Lung (tissue), 12 donors: ENCODE results near the gene TRPV5. TPM values are rescaled to one million over a fixed set of nuclear protein-coding genes. Genes with fewer than 3 reads are reported as not detected.

ENCODE experiments used
- ATAC-seq: fragments of 200-7000 bp; cut with Tn5 transposase; one replicate; pipeline ENCODE4 v1.9.1; 2020; ENCODE audit warnings: moderate number of reproducible peaks; ENCODE audit not compliant: insufficient read depth, low FRiP score
- DNase-seq, 3 donors: peaks; one replicate each; pipeline ENCODE4 v3.0.0-alpha.2; 2013 to 2017
- H3K27ac ChIP-seq, 2 donors: one replicate each; pipeline ENCODE4 v1.5.1; 2013; ENCODE audit warnings: mild to moderate bottlenecking in 2 of 2, moderate library complexity in 2 of 2, control low read depth in 1 of 2, inconsistent platforms in 1 of 2, low read depth in 1 of 2, low read length in 1 of 2
- H3K27me3 ChIP-seq, 3 donors: one replicate each; pipeline ENCODE4 v1.5.1; 2013; ENCODE audit warnings: low read length in 2 of 3; ENCODE audit not compliant: control insufficient read depth in 3 of 3, insufficient read depth in 3 of 3
- H3K36me3 ChIP-seq, 4 donors: one replicate each; pipeline ENCODE4 v1.5.1; 2013; ENCODE audit warnings: low read length in 4 of 4, mild to moderate bottlenecking in 1 of 4, moderate library complexity in 1 of 4; ENCODE audit not compliant: control insufficient read depth in 4 of 4, insufficient read depth in 4 of 4
- H3K4me1 ChIP-seq, 5 donors: one replicate each; pipeline ENCODE4 v1.5.1; 2013; ENCODE audit warnings: low read length in 5 of 5, mild to moderate bottlenecking in 2 of 5, moderate library complexity in 1 of 5; ENCODE audit not compliant: control insufficient read depth in 5 of 5, insufficient read depth in 5 of 5
- H3K4me3 ChIP-seq: one replicate; pipeline ENCODE4 v1.5.1; 2013; ENCODE audit warnings: mild to moderate bottlenecking, control low read depth, moderate library complexity
- H3K9ac ChIP-seq, 2 donors: one replicate each; pipeline ENCODE4 v1.5.1; 2013; ENCODE audit warnings: low read length in 2 of 2, control low read depth in 1 of 2; ENCODE audit not compliant: insufficient read depth in 1 of 2
- H3K9me3 ChIP-seq, 4 donors: one replicate each; pipeline ENCODE4 v1.5.1; 2013; ENCODE audit warnings: low read length in 3 of 4, mild to moderate bottlenecking in 1 of 4, moderate library complexity in 1 of 4; ENCODE audit not compliant: control insufficient read depth in 4 of 4, insufficient read depth in 3 of 4
- CTCF ChIP-seq: IDR thresholded peaks from 2 replicates; pipeline ENCODE4 v1.5.1; 2012; ENCODE audit warnings: mild to moderate bottlenecking; ENCODE audit errors: control extremely low read depth, extremely low read depth
- WGBS, 2 donors: extraction: QIAGEN DNeasy Blood & Tissue Kit; methylation state at CpG; one replicate each; pipeline ENCODE4 v1.1.7; 2013; 5-methylcytosine and 5-hydroxymethylcytosine counted together
- polyA plus RNA-seq, 2 donors: library from polyadenylated mRNA; stranded (reverse); fragments of 200-250 nt; gene quantifications; one replicate each; pipeline ENCODE4 v1.2.1, GENCODE V29; 2013
- total RNA-seq, 2 donors: library from RNA; depleted of rRNA in 1 of 2; stranded (reverse); fragments of >200 nt in 1 of 2; gene quantifications; one replicate each; pipeline ENCODE4 v1.2.1, GENCODE V29; 2014 to 2021
- donor health status: control.
- donor health status: control.
- donor health status: Bipolar disorder and iron deficiency.
- donor health status: healthy.
- donor health status: DM: yes; HTN: yes; CAD: no.

Gene TRPV5
- total and polyA plus RNA-seq, 4 donors, result 0.05 TPM; not detected in 3

GRCh38 chr7:142910481-142910880, 23.1 kb downstream of the TRPV5 start:
- Histone ChIP-seq H3K27ac (no peak overlapping the region), H3K4me3 (no peak overlapping the region), H3K4me1 (no peaks in the 10 kb centered on the region), H3K9me3 (no peaks in the 10 kb centered on the region), H3K9ac (no peak overlapping the region), H3K36me3 (no peaks in the 10 kb centered on the region), H3K27me3 (no peaks in the 10 kb centered on the region)
- WGBS, 2 donors, result 56 to 57% methylated on average over 2 of the region's 2 CpGs
- ATAC-seq (no peak), DNase-seq (no peak)
- TF ChIP-seq CTCF, result no peak

DNA sequence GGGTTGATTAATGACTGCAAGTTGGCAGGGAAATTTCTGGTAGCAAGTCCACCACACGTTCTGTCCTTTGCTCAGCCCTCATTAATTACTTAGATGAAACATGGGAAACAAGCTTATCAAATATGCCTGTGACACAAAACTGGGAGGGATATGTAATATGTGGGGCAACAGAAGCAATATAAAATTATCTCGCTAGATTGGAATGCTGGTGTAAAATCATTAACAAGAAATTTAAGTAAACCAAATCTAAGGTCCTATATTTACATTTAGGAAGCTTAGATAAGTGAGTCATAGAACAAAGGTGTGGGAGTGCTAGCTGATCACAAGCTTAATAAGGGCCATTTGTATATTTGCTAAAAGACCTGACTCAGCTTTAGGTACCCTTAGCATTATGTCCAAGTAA, 23.5 kb downstream of the TRPV5 start:
- Histone ChIP-seq H3K4me1 (no peaks in the 10 kb centered on the region), H3K9me3 (no peaks in the 10 kb centered on the region), H3K9ac (no peak overlapping the region), H3K27me3 (no peaks in the 10 kb centered on the region), H3K27ac (no peak overlapping the region), H3K36me3 (no peaks in the 10 kb centered on the region), H3K4me3 (no peak overlapping the region)
- no peak for ATAC-seq
- DNase-seq, result peak in 1 of 3 donors; percentile 13
- 55 to 72% methylated on average over 2 of the region's 2 CpGs for WGBS, 2 donors
- TF ChIP-seq CTCF, result no peak

DNA sequence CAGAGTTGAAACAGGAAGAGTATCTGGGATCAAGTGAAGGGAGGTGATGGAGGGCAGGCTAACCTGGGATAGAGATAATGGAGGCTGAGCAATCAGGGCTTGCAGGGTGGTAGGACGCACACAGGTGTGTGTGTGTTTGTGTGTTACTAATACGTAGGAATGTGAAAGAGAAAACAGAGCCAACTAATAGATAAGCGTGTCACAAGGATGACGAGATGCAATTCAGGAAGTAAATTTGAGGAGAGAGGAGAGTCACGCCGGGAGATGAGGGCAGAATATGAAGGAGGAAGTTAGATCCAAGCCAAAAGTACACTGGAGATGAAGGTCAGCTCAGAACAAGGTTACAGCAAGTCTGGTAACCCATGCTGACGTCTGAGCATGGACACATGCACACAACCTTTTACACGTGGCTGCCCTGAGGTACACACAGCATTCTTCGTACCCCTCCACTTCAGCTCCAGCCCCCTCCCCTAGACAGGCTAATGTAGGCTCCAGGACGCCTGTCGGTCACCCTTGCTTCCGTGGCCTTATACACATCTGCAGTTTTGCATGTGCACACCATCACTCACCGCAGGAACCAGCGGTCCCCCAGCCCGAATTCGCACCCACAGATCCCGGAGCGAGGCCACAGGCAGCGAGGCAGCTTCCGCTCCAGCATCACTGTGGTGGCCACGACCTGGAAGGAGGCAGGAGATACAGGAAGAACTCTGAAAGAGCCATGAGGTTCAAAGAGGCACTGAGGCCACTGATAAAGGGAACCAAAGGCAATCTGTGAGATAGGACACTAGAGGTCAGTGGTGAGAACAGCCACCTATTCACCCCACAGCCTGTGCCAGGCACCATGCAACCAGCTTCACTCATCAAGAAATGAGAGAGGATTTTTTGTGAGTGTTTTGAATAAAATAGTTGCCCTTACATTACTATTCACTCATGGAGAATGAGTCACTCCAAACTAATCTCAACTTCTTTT, 24.3 kb downstream of the TRPV5 start:
- Histone ChIP-seq H3K4me3 (no peak overlapping the region), H3K9me3 (no peaks in the 10 kb centered on the region), H3K9ac (no peak overlapping the region), H3K27me3 (no peaks in the 10 kb centered on the region), H3K27ac (no peak overlapping the region), H3K36me3 (no peaks in the 10 kb centered on the region), H3K4me1 (no peaks in the 10 kb centered on the region)
- TF ChIP-seq CTCF, result no peak
- DNase-seq (no peak), ATAC-seq (peak; percentile 53)
- WGBS, 2 donors, result 67% methylated on average over 21 of the region's 21 CpGs
